ENCODE data around the gene ATG7.

DNA sequence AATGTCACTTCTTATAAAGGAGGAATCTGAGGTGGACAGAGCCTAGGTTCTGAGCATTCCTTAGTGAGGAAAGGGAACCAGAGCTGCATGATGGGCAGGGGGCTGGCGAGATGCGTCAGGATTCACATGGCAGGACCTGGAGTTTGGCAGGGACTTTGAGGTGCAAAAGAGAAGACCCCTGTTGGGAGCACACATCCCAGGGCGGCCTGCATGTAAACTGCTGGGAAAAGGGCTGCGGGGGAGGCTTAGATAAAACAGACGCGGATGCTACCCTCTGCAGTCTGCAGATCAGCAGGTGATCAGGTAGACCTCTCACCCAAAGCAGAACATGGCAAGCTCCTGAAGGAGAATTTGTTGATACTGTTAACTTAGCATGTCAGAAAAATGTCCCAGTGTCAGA, 203.1 kb downstream of the ATG7 start:
- TF ChIP-seq, protein P1, sequence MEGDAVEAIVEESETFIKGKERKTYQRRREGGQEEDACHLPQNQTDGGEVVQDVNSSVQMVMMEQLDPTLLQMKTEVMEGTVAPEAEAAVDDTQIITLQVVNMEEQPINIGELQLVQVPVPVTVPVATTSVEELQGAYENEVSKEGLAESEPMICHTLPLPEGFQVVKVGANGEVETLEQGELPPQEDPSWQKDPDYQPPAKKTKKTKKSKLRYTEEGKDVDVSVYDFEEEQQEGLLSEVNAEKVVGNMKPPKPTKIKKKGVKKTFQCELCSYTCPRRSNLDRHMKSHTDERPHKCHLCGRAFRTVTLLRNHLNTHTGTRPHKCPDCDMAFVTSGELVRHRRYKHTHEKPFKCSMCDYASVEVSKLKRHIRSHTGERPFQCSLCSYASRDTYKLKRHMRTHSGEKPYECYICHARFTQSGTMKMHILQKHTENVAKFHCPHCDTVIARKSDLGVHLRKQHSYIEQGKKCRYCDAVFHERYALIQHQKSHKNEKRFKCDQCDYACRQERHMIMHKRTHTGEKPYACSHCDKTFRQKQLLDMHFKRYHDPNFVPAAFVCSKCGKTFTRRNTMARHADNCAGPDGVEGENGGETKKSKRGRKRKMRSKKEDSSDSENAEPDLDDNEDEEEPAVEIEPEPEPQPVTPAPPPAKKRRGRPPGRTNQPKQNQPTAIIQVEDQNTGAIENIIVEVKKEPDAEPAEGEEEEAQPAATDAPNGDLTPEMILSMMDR (IDR thresholded peaks at IDR 0.05): no peak
- no peak for TF ChIP-seq POLR2A (IDR thresholded peaks at IDR 0.05)

Measured in thyroid gland (tissue), 4 donors.